ENCODE results near the gene RAI2.

GRCh38 chrX:17826609-17827496, 34.2 kb downstream of the RAI2 start:
- no peak for TF ChIP-seq CTCF (IDR thresholded peaks at IDR 0.05)
- no peak for TF ChIP-seq POLR2A (IDR thresholded peaks at IDR 0.05)
- TF ChIP-seq POLR2AphosphoS5 (IDR thresholded peaks at IDR 0.05), result no peak
